Sciatic nerve (tissue), 2 donors: ENCODE data around the gene ZNF581. TPM values are rescaled to one million over a fixed set of nuclear protein-coding genes. Genes with fewer than 3 reads are reported as not detected.

Experiments
- ATAC-seq: fragments of 200-7000 bp; cut with Tn5 transposase; one replicate; pipeline ENCODE4 v1.9.1; 2020; ENCODE audit warnings: mild to moderate bottlenecking, moderate library complexity
- DNase-seq: peaks from one replicate; pipeline ENCODE4 v3.0.0-alpha.2; 2020; ENCODE audit warnings: low spot score
- intact Hi-C: fragments of 100-400 bp; cut with DNase I; formaldehyde crosslinking; loops from one replicate; pipeline ENCODE4 v1.14.2; 2022
- total RNA-seq: library from RNA; stranded (reverse); fragmentation: NEBNext Ultra II Directional; extraction: Animal tissue kit (Norgen Biotek cat#: 25700); gene quantifications from one replicate; pipeline ENCODE4 v1.2.1, GENCODE V29; 2021
- donor health status: DM: no; HTN: no; CAD: no.
- donor health status: DM: no; HTN: no; CAD: no.

ZNF581 gene
- total RNA-seq, 1 donor from 2014 or later = 17.2 TPM

DNA sequence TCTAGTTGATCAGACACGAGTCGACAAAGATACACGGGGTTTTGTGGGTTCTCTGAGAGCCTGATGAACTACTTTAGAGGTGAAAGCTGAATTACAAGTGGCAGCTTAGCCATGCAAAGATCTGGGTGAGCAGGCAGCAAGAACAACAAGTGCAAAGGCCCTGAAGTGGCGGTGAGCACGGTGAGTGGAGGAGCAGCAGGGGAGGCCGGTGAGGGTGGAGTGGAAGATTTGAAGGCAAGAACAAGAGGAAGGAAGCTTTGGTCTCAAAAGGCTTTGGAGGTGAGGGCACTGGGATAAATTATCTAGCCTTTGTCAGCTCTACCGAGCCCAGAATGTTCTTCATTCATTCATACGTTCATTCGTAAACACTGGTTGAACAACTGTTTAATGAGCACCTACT, 36.6 kb upstream of the ZNF581 start:
- no peak for ATAC-seq
- intact Hi-C loops = no loop called here

DNA sequence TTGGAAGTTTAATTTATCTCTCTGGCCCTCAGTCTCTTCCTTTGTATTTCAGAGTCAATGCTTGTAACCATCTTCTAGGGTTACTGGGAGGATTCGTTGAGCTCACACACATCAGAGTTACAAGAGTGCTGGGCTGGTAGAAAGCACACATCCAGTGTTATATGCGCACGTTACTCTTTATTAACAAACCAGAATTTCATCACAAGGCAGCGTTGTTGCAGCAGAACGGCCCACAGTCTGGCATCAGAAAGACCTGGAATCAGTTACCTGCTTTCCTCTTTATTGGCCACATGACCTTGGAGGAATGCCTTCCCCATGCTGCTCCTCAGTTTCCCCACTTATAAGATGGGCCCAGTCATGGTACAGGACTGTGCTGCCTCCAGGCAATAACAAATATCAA, 34.1 kb upstream of the ZNF581 start:
- no peak for ATAC-seq
- intact Hi-C loops = no loop called here
- DNase-seq = no peak

More for the DNA sequence above, 36.6 kb upstream of the ZNF581 start:
- no peak for DNase-seq

DNA sequence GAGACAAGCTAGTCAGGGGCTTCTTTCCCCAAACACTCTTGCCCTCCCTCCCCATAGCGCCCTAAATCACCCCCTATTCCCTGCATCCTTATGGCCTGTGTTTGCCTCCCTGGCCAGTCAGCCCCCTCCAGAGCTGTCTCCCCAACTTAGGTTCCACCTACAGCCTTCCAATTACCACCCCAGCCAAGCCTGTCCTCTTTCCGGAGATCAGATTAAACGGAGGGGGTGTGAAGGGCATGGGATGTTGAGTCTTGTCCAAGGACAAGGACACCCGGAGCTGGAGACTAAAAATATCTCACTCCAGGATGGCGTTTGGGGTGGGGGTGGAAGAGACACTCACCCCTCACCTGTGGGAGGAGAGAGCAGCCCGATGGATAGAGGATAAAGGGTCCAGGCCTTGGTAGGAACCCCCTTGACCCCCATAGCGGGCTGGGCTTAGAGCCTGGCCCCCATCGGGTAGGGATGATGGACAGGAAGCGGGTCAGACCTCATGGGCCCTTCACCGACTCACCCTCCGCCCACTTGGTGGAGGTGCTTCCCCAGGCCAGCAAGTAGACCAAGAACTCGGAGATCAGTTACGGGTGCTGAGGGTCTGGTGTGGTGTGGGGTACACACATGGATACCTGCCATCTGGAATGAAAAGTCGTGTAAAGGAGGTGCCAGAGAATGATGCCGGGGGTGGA, 32.0 kb upstream of the ZNF581 start:
- ATAC-seq (no peak), DNase-seq (no peak)
- intact Hi-C loops = no loop called here

DNA sequence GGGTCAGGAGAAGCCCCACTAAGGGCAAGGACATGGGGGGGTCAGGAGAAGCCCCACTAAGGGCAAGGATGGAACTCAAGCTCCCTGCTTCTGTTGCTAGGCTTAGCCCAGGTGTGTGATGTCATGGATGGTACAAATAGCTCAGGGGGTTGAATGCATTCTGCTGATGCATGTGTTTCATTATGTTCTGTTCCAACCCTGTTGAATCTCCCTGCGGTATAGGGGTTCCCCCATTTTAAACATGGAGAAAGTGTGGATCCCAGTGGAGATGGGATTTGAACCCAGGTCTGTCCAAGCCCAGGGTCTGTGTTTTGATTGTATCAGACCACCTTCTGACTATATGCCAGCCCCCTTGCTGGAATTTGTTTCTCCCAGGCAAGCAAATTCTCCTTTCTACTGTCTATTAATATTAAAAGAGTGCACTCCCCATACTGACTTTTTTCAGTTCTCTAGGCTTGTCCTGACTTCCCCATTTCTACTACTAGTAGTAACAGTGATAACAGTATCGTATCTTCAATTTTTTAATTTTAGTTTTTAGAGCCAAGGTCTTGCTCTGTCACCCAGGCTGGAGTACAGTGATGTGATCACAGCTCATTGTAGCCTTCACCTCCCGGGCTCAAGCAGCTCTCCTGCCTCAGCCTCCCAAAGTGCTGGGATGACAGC, 31.3 kb upstream of the ZNF581 start:
- no peak for ATAC-seq
- DNase-seq = no peak
- intact Hi-C loops = no loop called here

DNA sequence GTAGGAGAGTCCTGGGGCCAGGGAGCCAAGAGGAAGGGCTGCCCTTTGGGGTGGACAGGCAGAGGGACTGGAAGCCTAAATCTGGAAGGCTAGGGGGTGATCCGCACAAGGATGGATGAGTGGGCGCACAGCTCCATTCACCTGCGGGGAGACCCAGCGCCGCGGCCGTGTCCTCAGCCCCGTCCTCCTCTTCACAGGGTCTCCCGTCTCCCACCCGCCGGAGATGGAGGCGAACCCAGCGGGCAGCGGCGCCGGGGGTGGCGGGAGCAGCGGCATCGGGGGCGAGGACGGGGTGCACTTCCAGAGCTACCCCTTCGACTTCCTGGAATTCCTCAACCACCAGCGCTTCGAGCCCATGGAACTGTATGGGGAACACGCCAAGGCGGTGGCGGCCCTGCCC, 30.1 kb upstream of the ZNF581 start:
- no peak for DNase-seq
- intact Hi-C loops = no loop called here
- no peak for ATAC-seq

DNA sequence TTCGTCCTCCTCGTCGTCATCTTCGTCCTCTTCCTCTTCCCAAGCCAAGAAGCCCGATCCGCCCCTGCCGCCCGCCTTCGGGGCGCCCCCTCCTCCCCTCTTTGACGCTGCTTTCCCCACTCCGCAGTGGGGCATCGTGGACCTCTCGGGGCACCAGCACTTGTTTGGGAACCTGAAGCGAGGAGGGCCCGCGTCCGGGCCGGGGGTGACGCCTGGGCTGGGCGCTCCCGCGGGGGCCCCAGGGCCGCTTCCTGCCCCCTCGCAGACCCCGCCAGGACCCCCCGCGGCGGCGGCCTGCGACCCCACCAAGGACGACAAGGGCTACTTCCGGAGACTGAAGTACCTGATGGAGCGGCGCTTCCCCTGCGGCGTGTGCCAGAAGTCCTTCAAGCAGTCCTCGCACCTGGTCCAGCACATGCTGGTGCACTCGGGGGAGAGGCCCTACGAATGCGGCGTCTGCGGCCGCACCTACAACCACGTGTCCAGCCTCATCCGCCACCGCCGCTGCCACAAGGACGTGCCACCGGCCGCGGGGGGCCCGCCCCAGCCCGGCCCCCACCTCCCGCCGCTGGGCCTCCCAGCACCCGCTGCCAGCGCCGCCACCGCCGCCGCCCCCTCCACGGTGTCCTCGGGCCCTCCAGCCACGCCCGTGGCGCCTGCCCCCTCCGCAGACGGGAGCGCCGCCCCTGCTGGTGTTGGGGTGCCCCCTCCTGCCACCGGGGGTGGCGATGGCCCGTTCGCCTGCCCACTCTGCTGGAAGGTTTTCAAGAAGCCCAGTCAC, 29.3 kb upstream of the ZNF581 start:
- intact Hi-C loops = no loop called here
- ATAC-seq = no peak
- DNase-seq = no peak

DNA sequence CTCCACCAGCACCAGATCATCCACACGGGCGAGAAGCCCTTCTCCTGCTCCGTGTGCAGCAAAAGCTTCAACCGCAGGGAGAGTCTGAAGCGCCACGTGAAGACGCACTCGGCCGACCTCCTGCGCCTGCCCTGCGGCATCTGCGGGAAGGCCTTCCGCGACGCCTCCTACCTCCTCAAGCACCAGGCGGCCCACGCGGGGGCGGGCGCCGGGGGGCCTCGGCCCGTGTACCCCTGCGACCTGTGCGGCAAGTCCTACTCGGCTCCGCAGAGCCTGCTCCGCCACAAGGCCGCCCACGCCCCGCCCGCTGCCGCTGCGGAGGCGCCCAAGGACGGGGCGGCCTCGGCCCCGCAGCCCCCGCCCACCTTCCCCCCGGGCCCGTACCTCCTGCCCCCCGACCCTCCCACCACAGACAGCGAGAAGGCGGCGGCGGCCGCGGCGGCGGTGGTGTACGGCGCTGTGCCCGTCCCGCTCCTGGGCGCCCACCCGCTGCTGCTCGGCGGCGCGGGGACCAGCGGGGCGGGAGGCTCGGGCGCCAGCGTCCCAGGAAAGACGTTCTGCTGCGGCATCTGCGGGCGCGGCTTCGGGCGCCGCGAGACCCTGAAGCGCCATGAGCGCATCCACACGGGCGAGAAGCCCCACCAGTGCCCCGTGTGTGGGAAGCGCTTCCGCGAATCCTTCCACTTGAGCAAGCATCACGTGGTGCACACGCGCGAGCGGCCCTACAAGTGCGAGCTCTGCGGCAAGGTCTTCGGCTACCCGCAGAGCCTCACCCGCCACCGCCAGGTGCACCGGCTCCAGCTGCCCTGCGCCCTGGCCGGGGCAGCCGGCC, 28.5 kb upstream of the ZNF581 start:
- ATAC-seq = no peak
- intact Hi-C loops = no loop called here
- no peak for DNase-seq

DNA sequence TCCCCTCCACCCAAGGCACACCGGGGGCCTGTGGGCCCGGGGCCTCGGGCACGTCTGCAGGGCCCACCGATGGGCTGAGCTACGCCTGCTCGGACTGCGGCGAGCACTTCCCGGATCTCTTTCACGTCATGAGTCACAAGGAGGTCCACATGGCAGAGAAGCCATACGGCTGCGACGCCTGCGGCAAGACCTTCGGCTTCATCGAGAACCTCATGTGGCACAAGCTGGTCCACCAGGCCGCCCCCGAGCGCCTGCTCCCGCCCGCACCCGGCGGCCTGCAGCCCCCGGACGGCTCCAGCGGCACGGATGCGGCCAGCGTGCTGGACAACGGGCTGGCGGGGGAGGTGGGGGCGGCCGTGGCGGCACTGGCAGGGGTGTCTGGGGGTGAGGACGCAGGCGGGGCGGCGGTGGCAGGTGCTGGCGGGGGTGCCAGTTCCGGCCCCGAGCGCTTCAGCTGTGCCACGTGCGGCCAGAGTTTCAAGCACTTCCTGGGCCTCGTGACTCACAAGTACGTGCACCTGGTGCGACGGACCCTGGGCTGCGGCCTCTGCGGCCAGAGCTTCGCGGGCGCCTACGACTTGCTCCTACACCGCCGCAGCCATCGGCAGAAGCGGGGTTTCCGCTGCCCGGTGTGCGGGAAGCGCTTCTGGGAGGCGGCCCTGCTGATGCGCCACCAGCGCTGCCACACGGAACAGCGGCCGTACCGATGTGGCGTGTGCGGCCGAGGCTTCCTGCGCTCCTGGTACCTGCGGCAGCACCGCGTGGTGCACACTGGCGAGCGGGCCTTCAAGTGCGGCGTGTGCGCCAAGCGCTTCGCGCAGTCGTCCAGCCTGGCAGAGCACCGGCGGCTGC, 27.7 kb upstream of the ZNF581 start:
- no peak for ATAC-seq
- intact Hi-C loops = no loop called here
- no peak for DNase-seq

DNA sequence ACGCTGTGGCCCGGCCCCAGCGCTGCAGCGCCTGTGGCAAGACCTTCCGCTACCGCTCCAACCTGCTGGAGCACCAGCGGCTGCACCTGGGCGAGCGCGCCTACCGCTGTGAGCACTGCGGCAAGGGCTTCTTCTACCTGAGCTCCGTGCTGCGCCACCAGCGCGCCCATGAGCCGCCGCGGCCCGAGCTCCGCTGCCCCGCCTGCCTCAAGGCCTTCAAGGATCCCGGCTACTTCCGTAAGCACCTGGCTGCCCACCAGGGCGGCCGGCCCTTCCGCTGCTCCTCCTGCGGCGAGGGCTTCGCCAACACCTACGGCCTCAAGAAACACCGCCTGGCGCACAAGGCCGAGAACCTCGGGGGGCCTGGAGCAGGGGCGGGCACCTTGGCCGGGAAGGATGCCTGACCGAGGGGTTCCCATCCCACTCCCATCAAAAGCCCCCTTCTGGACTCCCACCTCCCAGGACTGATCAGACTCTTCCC, 27.0 kb upstream of the ZNF581 start:
- intact Hi-C loops = no loop called here
- DNase-seq (no peak), ATAC-seq (no peak)

DNA sequence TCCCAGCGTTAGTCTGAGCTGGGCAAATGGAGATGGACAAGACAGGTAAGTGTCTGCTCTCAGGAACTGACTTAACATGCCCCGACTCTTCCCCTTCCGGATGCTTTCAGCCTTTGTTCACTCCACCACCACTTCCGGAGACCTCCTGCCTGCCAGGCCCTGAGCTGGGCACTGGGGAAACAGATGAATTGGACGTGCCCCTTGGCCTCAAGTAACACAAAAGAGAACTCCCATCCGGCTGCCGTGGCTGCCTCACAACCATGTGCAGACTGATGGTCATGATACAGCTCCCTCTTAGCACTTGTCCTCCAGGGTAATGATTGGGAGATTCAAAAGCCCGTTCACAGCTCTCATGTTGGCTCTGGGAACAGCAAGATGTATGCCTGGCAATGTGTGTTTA, 26.0 kb upstream of the ZNF581 start:
- intact Hi-C loops = no loop called here
- DNase-seq (no peak), ATAC-seq (no peak)

DNA sequence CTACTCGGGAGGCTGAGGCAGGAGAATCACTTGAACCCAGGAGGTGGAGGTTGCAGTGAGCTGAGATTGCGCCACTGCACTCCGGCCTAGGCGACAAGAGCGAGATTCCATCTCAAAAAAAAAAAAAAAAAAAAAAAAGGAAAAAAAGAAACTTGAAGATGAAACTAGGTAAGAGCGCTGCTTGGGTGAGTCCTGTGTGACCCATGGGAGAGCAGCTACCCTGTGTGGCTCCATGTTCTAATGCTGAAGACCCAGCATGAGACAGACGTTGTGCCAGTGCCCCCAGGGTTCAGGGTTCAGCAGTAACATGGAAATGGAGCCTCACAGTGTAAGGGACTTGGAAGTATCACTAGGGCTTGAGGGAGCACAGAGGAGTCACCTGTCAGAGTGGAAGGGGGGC, 25.0 kb upstream of the ZNF581 start:
- DNase-seq = no peak
- no peak for ATAC-seq
- intact Hi-C loops = no loop called here

DNA sequence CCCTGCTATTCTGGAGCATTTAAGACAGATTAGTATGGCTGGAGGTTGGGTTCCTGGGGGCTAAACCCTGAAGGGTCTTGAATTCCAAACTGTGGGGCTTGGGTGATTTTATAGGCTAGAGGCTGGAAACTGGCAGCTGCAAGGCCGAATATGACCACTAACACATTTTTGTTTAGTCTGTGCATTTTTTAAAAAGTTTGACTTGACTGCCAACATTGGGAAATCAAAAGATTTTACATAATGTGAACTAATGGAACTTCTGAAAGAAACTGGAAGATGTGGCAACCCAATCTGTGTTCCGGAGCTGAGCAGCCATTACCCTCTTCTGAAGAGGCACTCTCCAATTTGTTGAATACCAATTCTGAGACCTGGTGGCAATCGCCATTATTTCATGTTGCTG, 24.2 kb upstream of the ZNF581 start:
- DNase-seq (no peak), ATAC-seq (no peak)
- intact Hi-C loops = no loop called here

DNA sequence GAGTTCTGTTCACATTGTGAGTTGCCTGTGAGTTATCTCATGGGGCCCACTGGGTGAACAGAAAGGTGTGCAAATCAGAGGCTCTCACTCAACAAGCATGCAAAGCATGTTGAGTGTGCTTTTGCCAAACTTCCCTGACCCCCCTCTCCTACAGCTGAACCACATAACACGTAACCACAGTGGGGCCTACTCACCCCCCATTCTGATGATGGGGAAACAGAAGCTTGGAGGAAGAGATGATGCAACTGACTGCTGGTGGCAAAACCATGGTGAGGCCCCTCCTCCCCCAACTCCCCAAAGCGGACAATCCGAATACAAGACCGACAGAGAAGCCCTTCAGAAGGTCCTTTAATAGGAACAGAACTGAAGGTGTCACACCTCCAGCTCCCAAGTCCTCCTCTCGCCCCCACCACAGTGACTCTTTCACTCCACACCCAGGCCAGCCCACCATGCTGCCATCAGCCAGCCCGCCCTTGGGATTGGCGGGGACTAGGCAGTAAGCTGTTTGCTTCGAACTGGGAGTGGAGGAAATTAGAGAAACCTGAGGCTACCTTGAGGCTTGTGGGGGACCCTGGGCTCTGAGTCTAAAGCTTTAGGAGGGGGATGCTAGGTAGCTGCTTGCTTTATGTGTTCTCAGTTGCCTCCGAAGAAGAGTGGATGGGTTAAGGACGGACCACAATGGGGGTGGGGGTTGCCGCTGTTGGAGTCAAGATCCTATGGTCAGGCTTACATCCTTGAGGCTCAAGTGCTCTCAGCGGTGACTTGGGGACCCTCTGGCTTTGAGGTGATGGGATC, 22.8 kb upstream of the ZNF581 start:
- ATAC-seq (no peak), DNase-seq (no peak)
- intact Hi-C loops = no loop called here

DNA sequence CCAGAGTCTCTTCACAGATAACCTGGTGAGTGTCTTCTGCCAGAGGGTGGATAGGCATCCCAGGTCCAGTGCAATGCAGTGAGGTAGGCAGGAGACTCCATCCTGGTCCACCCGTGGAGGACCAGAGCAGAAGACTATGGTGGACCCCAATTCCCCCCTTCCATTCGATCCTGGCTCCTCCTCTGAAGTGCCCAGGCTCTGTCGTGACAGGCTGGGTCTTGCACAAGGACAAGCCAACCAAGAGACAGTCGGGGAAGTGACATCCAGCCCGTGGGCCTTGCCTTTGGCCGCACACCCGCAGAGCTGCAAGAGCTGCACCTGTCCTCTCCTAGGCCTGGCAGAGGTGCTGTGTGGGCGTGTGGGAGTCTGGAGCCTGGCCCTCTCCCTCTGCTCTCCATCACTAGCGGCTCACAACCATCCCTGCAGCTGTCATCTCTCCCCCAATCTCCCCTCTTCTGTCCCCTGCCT, 22.2 kb upstream of the ZNF581 start:
- intact Hi-C loops = no loop called here
- DNase-seq (no peak), ATAC-seq (no peak)

DNA sequence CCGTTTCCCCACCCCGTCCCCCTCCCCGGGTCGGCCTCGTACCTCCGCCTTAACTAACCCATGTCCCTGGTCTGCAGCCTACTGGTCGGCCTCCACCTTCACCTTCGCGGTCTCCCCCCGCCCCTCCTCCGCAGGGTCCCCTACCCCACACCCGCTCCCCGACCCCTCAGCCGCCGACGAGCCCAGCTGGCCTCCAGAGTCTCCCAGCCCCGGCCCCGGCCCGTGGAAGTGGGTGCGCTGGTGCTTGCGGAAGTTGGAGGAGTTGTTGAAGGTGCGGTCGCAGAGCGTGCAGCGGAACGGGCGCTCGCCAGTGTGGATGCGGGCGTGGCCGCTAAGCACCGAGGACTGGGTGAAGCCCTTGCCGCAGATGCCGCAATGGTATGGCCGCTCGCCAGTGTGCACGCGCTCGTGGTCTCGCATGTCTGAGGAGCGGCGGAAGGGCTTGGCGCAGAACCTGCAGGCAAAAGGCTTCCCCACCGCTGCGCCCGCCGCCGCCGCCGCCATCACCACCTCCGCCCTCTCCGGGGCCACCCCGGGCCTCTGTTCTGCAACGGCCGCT, 21.7 kb upstream of the ZNF581 start:
- intact Hi-C loops = no loop called here
- peak; percentile 68 for DNase-seq
- no peak for ATAC-seq

DNA sequence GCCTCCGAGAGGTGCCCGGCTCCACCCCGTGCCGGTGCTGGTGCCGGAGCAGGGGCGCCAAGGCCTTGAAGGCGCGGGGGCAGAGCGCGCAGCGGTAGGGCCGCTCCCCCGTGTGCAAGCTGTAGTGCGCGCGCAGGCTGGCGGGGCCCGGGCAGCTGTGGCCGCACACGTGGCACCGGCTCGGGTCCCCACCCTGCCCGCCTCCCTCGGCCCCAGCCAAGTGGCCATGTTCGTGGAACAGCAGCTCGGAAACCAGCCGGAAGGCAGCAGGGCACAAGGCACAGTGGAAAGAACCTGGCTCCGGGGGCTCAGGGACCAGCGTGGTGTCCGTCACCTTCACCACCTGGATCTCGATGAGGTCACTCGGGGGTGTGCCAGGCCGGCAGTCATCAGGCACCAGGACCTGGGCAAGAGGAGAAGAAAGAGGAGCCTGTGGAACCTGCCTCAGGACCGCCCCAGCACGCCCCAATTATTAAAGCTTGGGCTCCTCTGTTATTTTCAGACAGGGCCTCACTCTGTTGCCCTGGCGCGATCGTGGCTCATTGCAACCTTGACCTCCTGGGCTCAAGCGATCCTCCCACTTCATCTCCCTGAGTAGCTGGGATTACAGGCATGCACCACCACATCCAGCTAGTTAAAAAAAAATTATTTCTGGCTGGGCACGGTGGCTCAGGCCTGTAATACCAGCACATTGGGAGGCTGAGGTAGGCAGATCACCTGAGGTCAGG, 21.0 kb upstream of the ZNF581 start:
- ATAC-seq (no peak), DNase-seq (peak; percentile 59)
- intact Hi-C loops = no loop called here

DNA sequence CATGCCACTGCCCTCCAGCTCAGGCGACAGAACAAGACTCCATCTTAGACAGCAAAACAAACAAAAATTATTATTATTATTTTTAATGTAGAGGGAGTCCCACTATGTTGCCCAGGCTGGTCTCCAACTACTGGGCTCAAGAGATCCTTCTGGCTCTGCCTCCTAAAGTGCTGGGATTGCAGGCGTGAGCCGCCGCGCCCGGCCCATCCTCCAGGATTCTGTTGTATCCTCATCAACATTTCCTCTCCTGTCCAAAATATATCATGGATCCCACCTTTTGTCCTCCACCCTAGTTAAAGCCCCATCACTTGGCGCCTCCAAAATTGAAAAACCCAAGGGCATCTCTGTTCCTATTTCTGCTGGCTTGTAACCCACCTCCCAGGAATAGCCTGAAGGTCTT, 20.3 kb upstream of the ZNF581 start:
- peak; percentile 56 for DNase-seq
- no peak for ATAC-seq
- intact Hi-C loops = no loop called here
